AG10803 (cell line): ENCODE data around the gene CARS2.

Experiments used
- DNase-seq: peaks from one replicate; pipeline ENCODE4 v3.0.0; 2010; ENCODE audit warnings: low read depth
- H3K4me3 ChIP-seq: 2 replicates; pipeline ENCODE4 v1.5.1; 2011; ENCODE audit warnings: mild to moderate bottlenecking, low read length, control low read depth
- TF ChIP-seq, protein P1 (sequence below): conservative IDR thresholded peaks from 2 replicates; pipeline ENCODE4 v1.5.1; 2011; ENCODE audit warnings: mild to moderate bottlenecking, low read length, control low read depth, inconsistent platforms

Gene CARS2

DNA sequence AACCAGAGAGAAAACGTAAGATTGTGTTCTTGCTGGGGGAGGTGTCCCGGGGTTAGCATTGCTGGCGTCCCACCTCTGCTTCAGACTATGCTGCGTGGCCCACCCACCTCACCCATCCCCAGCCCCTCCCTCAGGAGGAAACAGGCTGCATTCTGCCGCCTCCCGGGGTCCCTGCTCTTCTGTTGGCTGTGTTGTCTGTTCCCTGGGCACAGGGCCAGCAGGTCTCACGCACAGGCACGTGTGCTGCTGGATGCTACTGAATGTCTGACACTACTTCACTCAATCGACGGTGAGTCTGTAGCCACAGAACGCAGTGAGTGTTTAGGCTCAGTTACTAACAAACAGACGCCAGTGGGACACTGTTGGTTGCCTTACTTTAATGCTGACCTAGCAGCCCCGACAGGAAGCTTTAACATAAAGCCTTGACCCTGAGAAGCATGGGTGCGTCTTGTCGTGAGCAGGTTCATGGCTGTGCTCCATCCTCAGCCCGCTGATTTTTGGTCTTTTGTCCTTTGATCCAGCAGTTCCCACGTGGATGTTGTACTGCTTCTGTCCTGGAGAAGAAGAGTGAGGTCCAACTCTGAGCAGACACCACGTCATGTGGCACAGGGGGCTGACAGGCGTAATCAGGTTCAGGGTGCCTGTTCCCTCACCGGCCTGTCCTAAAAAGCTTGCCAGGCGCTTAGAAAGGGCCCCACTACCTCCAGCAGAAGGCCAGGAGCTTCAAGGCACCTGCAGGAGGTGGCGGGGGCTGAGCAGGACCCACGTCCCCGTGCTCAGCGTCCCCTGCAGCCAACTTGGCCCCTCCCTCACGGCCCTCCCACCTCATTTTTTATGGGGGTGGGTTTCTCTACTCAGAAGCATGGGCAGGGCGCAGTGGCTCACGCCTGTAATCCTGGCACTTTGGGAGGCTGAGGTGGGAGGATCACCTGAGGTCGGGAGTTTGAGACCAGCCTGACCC lies 64.6 kb downstream of the CARS2 start:
- TF ChIP-seq, protein P1, sequence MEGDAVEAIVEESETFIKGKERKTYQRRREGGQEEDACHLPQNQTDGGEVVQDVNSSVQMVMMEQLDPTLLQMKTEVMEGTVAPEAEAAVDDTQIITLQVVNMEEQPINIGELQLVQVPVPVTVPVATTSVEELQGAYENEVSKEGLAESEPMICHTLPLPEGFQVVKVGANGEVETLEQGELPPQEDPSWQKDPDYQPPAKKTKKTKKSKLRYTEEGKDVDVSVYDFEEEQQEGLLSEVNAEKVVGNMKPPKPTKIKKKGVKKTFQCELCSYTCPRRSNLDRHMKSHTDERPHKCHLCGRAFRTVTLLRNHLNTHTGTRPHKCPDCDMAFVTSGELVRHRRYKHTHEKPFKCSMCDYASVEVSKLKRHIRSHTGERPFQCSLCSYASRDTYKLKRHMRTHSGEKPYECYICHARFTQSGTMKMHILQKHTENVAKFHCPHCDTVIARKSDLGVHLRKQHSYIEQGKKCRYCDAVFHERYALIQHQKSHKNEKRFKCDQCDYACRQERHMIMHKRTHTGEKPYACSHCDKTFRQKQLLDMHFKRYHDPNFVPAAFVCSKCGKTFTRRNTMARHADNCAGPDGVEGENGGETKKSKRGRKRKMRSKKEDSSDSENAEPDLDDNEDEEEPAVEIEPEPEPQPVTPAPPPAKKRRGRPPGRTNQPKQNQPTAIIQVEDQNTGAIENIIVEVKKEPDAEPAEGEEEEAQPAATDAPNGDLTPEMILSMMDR = no peak
- no peak overlapping the region for H3K4me3 ChIP-seq
- no peak for DNase-seq

DNA sequence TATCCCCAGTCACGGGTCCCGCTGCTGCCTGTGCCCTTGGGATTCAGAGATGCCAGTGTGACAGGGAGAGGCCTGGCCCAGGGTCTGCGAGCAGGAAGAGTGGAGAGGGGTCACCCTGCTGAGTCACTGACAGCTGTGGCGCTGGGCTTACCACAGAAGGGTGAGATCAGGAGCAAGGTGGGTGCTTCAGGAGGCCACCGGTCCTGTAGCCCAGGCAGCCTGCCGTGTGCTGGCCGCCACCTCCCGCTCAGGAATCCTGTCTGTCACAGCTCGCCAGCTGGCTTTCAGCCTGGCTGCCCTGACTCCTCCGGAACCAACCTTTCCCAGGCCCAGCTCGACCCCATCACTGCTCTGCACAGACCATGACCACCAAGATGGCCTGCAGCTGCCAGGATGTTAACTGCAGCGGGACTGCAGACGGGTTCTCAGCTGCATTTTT lies 65.3 kb downstream of the CARS2 start:
- H3K4me3 ChIP-seq = no peak overlapping the region
- no peak for DNase-seq
- TF ChIP-seq, protein P1 = no peak

DNA sequence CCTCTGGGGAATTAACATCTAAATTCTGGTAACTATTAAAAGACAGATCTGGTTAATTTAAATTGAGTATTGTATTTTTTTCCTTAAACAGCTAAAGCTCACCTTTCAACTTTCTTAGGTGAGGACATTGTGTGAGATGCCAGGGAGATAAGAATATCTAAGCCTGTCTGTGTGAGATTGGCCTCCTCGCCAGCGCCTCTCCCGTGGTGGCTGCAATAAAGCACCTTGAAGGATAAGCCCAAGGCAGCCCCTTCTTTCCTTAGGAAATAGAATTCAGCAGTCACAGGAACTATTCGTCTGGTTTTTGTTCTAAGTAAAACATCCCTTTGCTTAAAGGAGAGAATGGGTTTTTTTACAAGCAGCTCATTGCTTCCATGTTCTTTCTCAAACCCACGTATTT lies 66.0 kb downstream of the CARS2 start:
- no peak overlapping the region for H3K4me3 ChIP-seq
- DNase-seq = no peak
- TF ChIP-seq, protein P1 = no peak

DNA sequence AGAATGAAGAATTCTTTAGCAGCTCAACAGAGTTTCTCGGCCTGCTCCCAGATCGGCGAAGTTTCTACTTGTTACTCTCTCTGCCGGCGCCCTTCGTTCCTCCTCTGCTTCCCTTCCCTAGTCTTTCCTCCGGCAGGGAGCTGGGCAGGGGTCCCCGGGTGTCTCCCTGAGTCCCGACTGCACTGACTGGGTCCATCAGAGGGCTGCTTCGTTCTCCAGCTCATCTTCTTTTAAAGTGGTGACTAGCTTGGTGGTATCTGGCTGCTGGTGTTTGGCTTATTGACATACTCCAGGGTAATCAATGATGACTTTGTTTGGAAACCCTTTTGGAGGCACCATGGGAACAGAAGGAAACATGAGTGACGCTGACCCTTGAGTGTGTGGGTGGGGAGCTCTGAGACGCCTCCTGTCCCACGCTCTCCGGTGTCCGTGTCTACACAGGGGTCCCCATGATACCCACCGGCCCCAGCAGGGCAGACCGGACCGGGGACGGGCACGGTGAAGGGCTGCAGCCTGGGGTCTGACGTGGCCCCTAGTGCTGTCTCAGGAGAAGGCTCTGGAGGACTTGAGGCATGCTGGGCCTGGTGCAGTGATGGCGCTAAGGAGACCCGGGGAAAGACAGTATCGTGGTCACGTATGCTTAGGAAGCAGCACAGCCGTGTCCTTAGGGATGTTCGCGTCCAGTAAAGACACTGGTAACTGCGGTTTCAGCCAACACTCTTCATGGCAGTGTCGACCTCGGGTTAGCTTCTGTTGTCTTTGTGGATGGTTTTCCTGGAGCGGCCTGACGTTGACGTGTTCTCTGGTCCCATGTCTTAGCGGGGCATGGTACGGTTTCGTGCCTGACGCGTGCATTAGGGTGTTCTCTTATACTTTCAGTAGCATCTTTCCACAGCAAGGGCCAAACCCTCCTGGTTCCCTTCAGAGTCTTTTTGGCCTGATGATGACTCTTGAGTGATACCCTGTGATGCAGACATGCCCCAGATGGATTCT lies 66.8 kb downstream of the CARS2 start:
- no peak for DNase-seq
- H3K4me3 ChIP-seq = no peak overlapping the region
- TF ChIP-seq, protein P1 = no peak

DNA sequence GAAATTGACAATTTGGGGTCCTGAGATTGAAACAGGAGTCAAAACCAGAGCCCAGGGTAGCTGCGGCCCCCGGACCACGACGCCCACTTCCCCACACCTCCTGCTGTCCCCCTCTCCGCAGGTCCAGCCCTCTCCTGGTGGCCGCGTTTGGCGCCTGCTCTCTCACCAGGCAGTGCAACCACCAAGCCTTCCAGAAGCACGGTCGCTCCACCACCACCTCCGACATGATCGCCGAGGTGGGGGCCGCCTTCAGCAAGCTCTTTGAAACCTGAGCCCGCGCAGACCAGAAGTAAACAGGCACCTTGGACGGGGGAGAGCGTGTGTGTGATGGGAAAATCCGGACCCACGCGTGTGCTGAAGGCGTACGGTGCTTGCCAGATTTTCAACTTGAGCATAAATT lies 67.7 kb downstream of the CARS2 start:
- no peak for DNase-seq
- H3K4me3 ChIP-seq = no peak overlapping the region
- TF ChIP-seq, protein P1 = no peak

DNA sequence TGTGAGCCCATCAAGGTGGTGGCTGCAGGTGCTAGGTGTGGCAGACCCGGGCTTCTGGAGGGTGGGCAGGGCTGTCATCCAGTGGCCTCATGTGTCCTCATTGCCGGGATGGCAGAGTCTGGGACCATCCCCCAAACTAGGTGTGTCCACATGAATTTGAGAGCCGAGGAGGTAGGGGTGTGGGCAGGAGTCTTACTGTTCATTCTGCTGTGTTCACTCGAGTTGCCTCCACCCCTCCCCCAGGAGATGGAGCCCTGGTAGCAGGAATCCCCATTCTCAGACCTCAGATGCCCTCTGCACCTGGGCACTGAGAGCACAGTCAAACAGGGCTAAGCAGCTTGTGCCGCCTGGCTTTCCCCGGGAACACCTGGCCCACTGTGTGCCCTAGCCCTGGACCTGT lies 68.2 kb downstream of the CARS2 start:
- no peak overlapping the region for H3K4me3 ChIP-seq
- TF ChIP-seq, protein P1 = no peak
- DNase-seq = no peak
